Liver (tissue), 3 donors: ENCODE data around the gene ORAI1.
"Not testable (repeated sequence)": the region's sequence is repeated elsewhere in the genome, so short reads cannot be mapped to it uniquely, and the experiment has no call there.

Source experiments
- ATF3 ChIP-seq: IDR thresholded peaks from 2 replicates; pipeline ENCODE4 v1.6.1; 2016; ENCODE audit warnings: antibody characterized with exemption
- CTCF ChIP-seq: fragments of 150-350 bp; IDR thresholded peaks from 2 replicates; pipeline ENCODE4 v1.5.1; 2017; ENCODE audit warnings: improper control_type of control experiment, low read depth, low read length; ENCODE audit not compliant: missing input control
- EGR1 ChIP-seq, 2 donors: IDR thresholded peaks; 2 replicates each; pipeline ENCODE4 v1.6.1; 2016 to 2018; ENCODE audit warnings: antibody characterized with exemption in 2 of 2, low read depth in 2 of 2
- JUND ChIP-seq, 2 donors: IDR thresholded peaks; 2 replicates each; pipeline ENCODE4 v1.6.1; 2016; ENCODE audit warnings: antibody characterized with exemption in 2 of 2
- RAD21 ChIP-seq, 2 donors: IDR thresholded peaks; 2 replicates each; pipeline ENCODE4 v1.6.1; 2016; ENCODE audit warnings: antibody characterized with exemption in 2 of 2, mild to moderate bottlenecking in 2 of 2
- REST ChIP-seq: IDR thresholded peaks from 2 replicates; pipeline ENCODE4 v1.6.1; 2016; ENCODE audit warnings: antibody characterized with exemption, mild to moderate bottlenecking
- SP1 ChIP-seq: IDR thresholded peaks from 2 replicates; pipeline ENCODE4 v1.6.1; 2018; ENCODE audit warnings: antibody characterized with exemption, mild to moderate bottlenecking
- TAF1 ChIP-seq: conservative IDR thresholded peaks from 2 replicates; pipeline ENCODE4 v1.6.1; 2016; ENCODE audit warnings: antibody characterized with exemption, mild to moderate bottlenecking
- donor health status: healthy.
- donor health status: healthy.

GRCh38 chr12:121633833-121634196, 7.5 kb downstream of the ORAI1 start:
- TF ChIP-seq CTCF; TAF1; REST; ATF3; JUND (IDR thresholded peaks at IDR 0.05); SP1; EGR1 (IDR thresholded peaks at IDR 0.05; ENCODE audit: low read depth in 2 of 2); RAD21 (IDR thresholded peaks at IDR 0.05): not testable (repeated sequence)
